ENCODE results near the gene ANO4. TPM values are rescaled to one million over a fixed set of nuclear protein-coding genes. Genes with fewer than 3 reads are reported as not detected.
"Not testable (repeated sequence)": the region's sequence is repeated elsewhere in the genome, so short reads cannot be mapped to it uniquely, and the experiment has no call there.

ANO4 gene
- total and polyA plus RNA-seq, 9 donors, result 1.8 to 13.1 (median 5.6) TPM

- no peaks in the 10 kb centered on the region for H3K27me3 ChIP-seq
Observed at GRCh38 chr12:100927826-100928225, 133.2 kb downstream of the ANO4 start.

GRCh38 chr12:100932571-100932970 lies 138.0 kb downstream of the ANO4 start:
- H3K4me1 ChIP-seq (ENCODE audit: insufficient read depth), result no peaks in the 10 kb centered on the region
- intact Hi-C loops (cut with DNase I), result no loop called here
- H3K9me3 ChIP-seq, result no peaks in the 10 kb centered on the region
- H3K27me3 ChIP-seq, result no peaks in the 10 kb centered on the region
- TF ChIP-seq CTCF (IDR thresholded peaks at IDR 0.05), result no peak
- TF ChIP-seq EP300 (IDR thresholded peaks at IDR 0.05), result no peak
- no peaks in the 10 kb centered on the region for H3K36me3 ChIP-seq
- H3K27ac ChIP-seq, result no peak overlapping the region
- WGBS, 3 donors, result 61 to 69% (median 63%) methylated on average over 2 of the region's 2 CpGs
- no peak overlapping the region for H3K4me3 ChIP-seq
- no peak for DNase-seq

More at GRCh38 chr12:100927826-100928225, 133.2 kb downstream of the ANO4 start:
- Histone ChIP-seq H3K27ac (no peak overlapping the region), H3K36me3 (no peaks in the 10 kb centered on the region), H3K4me3 (no peak overlapping the region), H3K9me3 (no peaks in the 10 kb centered on the region), H3K4me1 (ENCODE audit: insufficient read depth) (no peaks in the 10 kb centered on the region)
- intact Hi-C loops (cut with DNase I), result no loop called here
- no peak for DNase-seq
- TF ChIP-seq POLR2A (IDR thresholded peaks at IDR 0.05) (no peak), EP300 (IDR thresholded peaks at IDR 0.05) (no peak), CTCF (IDR thresholded peaks at IDR 0.05) (no peak)
- 69 to 91% (median 84%) methylated on average over 4 of the region's 4 CpGs for WGBS, 3 donors

GRCh38 chr12:100933531-100933930 lies 139.0 kb downstream of the ANO4 start:
- H3K4me3 ChIP-seq; H3K27ac ChIP-seq; H3K4me1 ChIP-seq (ENCODE audit: insufficient read depth); H3K36me3 ChIP-seq; intact Hi-C loops (cut with DNase I); H3K9me3 ChIP-seq; H3K27me3 ChIP-seq; DNase-seq: not testable (repeated sequence)
- WGBS, 3 donors, result 88 to 100% (median 100%) methylated on average over 1 of the region's 1 CpG

GRCh38 chr12:100935929-100936328 lies 141.4 kb downstream of the ANO4 start:
- TF ChIP-seq POLR2A (IDR thresholded peaks at IDR 0.05) (no peak), EP300 (IDR thresholded peaks at IDR 0.05) (no peak), CTCF (IDR thresholded peaks at IDR 0.05) (no peak)
- Histone ChIP-seq H3K36me3 (no peaks in the 10 kb centered on the region), H3K9me3 (no peaks in the 10 kb centered on the region), H3K4me3 (no peak overlapping the region), H3K27me3 (no peaks in the 10 kb centered on the region), H3K4me1 (ENCODE audit: insufficient read depth) (no peaks in the 10 kb centered on the region), H3K27ac (no peak overlapping the region)
- no peak for DNase-seq
- intact Hi-C loops (cut with DNase I), result no loop called here
- WGBS, 3 donors, result 74 to 86% (median 83%) methylated on average over 1 of the region's 1 CpG

GRCh38 chr12:100936661-100937060 lies 142.1 kb downstream of the ANO4 start:
- intact Hi-C loops (cut with DNase I), result no loop called here
- Histone ChIP-seq H3K4me1 (ENCODE audit: insufficient read depth) (no peaks in the 10 kb centered on the region), H3K36me3 (no peaks in the 10 kb centered on the region), H3K27ac (no peak overlapping the region), H3K27me3 (no peaks in the 10 kb centered on the region), H3K9me3 (no peaks in the 10 kb centered on the region), H3K4me3 (no peak overlapping the region)
- TF ChIP-seq POLR2A (IDR thresholded peaks at IDR 0.05), result no peak
- no peak for DNase-seq
- 82 to 84% (median 84%) methylated on average over 5 of the region's 5 CpGs for WGBS, 3 donors

- H3K36me3 ChIP-seq, result no peaks in the 10 kb centered on the region
- no peaks in the 10 kb centered on the region for H3K27me3 ChIP-seq
- 63 to 96% (median 93%) methylated on average over 2 of the region's 2 CpGs for WGBS, 3 donors
- intact Hi-C loops (cut with DNase I), result no loop called here
- DNase-seq, result no peak
- H3K4me3 ChIP-seq, result no peak overlapping the region
- H3K9me3 ChIP-seq, result no peaks in the 10 kb centered on the region
- no peak overlapping the region for H3K27ac ChIP-seq
- peaks cover 1% of the 10 kb centered on the region for H3K4me1 ChIP-seq (ENCODE audit: insufficient read depth)
- TF ChIP-seq CTCF (IDR thresholded peaks at IDR 0.05) (no peak), POLR2A (IDR thresholded peaks at IDR 0.05) (no peak), EP300 (IDR thresholded peaks at IDR 0.05) (no peak)
Observed at GRCh38 chr12:100940503-100940902, 145.9 kb downstream of the ANO4 start.

All from ovary (tissue), 9 donors.